ENCODE data around the gene PRKAR1A.

- TF ChIP-seq CTCF (IDR thresholded peaks at IDR 0.05) (no peak), POLR2A (IDR thresholded peaks at IDR 0.05) (no peak)
Measured at GRCh38 chr17:68567581-68567980, 55.4 kb downstream of the PRKAR1A start.

Measured in Peyer's patch (tissue), 4 donors.